Measurements from ENCODE around the gene DPP10.
A peak's percentile ranks its signal among the peaks of the same experiment; 100 is the strongest.

DPP10 gene

DNA sequence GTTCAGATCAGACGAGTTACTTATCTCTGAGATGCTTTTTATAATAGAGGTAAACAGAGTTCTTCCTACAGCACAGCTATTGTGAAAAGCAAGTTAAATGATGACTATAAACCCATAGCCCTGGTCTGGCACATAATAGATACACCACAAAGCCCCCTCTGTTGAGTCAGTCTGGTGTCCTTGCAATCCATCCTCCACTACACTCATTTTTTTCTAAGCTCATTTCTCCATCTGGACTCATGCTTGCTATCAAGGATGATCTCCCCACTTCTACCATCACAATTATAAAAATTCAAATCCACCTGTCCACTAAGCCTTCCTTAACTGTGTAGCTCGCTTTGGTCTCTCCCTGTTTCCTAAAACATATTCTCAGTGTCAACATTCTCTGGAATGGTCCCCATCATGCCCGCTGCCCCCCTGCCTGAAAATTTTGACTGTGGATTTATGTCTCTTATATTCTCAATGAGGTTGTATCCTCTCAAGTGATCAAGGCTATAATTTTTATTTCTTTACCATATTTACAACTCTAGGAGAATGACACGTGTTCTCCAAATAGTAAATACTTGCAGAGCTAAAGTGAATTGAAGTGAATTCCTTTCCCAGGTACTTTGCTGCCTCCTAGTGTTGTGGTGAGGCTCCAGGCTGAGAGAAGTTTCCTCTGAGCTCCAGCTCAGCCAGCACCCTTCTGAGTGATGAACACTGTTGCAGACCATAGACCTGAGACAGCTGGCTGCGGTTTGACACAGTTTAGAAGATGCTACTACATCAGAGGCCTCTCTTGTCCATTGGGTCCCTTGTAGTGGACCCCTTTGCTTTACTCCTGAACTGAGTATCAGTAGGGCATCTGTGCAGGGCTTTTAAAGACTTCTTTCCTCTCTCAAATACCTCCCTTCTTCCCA is 108.7 kb downstream of the DPP10 start:
- Histone ChIP-seq H3K9ac (ENCODE audit: low read depth, low read length, poor library complexity, severe bottlenecking) (no peak overlapping the region), H3F3A (ENCODE audit: low read depth) (no peaks in the 10 kb centered on the region), H3K4me2 (ENCODE audit: low read depth, low read length, poor library complexity, severe bottlenecking) (no peak overlapping the region), H3K27me3 (ENCODE audit: insufficient read depth, low read length, poor library complexity, severe bottlenecking) (no peaks in the 10 kb centered on the region), H3K36me3 (ENCODE audit: insufficient read depth, low read length) (no peaks in the 10 kb centered on the region), H3K4me1 (ENCODE audit: insufficient read depth, low read length, poor library complexity, severe bottlenecking) (no peaks in the 10 kb centered on the region), H3K4me3 (ENCODE audit: low read length, poor library complexity, severe bottlenecking) (no peak overlapping the region), H3K9me2 (replicated peaks; ENCODE audit: low read depth, low read length) (no peaks in the 10 kb centered on the region), H4K20me1 (ENCODE audit: insufficient read depth, low read length, poor library complexity, severe bottlenecking) (no peaks in the 10 kb centered on the region), H3K9me3 (ENCODE audit: insufficient read depth, low read depth, low read length) (no peaks in the 10 kb centered on the region), H2AFZ (ENCODE audit: low read length) (no peak overlapping the region), H3K79me2 (ENCODE audit: insufficient read depth, low read length) (no peaks in the 10 kb centered on the region)
- no peak for TF ChIP-seq EZH2phosphoT487 (IDR thresholded peaks at IDR 0.05; ENCODE audit: borderline replicate concordance)
- TF ChIP-seq, protein P1, sequence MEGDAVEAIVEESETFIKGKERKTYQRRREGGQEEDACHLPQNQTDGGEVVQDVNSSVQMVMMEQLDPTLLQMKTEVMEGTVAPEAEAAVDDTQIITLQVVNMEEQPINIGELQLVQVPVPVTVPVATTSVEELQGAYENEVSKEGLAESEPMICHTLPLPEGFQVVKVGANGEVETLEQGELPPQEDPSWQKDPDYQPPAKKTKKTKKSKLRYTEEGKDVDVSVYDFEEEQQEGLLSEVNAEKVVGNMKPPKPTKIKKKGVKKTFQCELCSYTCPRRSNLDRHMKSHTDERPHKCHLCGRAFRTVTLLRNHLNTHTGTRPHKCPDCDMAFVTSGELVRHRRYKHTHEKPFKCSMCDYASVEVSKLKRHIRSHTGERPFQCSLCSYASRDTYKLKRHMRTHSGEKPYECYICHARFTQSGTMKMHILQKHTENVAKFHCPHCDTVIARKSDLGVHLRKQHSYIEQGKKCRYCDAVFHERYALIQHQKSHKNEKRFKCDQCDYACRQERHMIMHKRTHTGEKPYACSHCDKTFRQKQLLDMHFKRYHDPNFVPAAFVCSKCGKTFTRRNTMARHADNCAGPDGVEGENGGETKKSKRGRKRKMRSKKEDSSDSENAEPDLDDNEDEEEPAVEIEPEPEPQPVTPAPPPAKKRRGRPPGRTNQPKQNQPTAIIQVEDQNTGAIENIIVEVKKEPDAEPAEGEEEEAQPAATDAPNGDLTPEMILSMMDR (conservative IDR thresholded peaks at IDR 0.05; ENCODE audit: low read length) = peak; percentile 78

DNA sequence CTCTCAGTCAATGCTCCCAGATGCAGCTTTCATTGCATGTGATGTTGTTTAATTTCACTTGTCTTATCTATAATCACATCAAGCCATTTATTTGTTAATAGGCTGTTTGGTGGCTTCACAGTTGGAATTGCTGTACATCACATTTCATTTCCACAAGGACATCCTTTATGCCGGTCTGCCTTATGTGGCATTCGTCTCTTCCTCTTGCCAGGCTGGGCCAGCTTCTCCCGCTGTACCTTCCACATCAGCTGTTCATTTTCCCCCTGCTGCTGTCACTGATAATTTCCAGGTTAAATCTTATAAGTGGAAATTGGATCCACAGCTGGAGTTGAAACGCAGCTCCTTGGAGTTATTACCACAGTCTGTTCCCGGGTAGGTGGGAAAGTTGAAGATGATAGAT is 110.6 kb downstream of the DPP10 start:
- H3K4me1 ChIP-seq (ENCODE audit: insufficient read depth, low read length, poor library complexity, severe bottlenecking) = no peaks in the 10 kb centered on the region
- no peak overlapping the region for H3K4me3 ChIP-seq (ENCODE audit: low read length, poor library complexity, severe bottlenecking)
- H2AFZ ChIP-seq (ENCODE audit: low read length) = no peak overlapping the region
- H4K20me1 ChIP-seq (ENCODE audit: insufficient read depth, low read length, poor library complexity, severe bottlenecking) = no peaks in the 10 kb centered on the region
- H3K9ac ChIP-seq (ENCODE audit: low read depth, low read length, poor library complexity, severe bottlenecking) = no peak overlapping the region
- H3K9me2 ChIP-seq (replicated peaks; ENCODE audit: low read depth, low read length) = no peaks in the 10 kb centered on the region
- H3K79me2 ChIP-seq (ENCODE audit: insufficient read depth, low read length) = no peaks in the 10 kb centered on the region
- H3F3A ChIP-seq (ENCODE audit: low read depth) = no peaks in the 10 kb centered on the region
- no peaks in the 10 kb centered on the region for H3K36me3 ChIP-seq (ENCODE audit: insufficient read depth, low read length)
- no peaks in the 10 kb centered on the region for H3K27me3 ChIP-seq (ENCODE audit: insufficient read depth, low read length, poor library complexity, severe bottlenecking)
- TF ChIP-seq EZH2phosphoT487 (IDR thresholded peaks at IDR 0.05; ENCODE audit: borderline replicate concordance) = no peak
- TF ChIP-seq, protein P1 (conservative IDR thresholded peaks at IDR 0.05; ENCODE audit: low read length) = no peak
- no peaks in the 10 kb centered on the region for H3K9me3 ChIP-seq (ENCODE audit: insufficient read depth, low read depth, low read length)
- no peak overlapping the region for H3K4me2 ChIP-seq (ENCODE audit: low read depth, low read length, poor library complexity, severe bottlenecking)

DNA sequence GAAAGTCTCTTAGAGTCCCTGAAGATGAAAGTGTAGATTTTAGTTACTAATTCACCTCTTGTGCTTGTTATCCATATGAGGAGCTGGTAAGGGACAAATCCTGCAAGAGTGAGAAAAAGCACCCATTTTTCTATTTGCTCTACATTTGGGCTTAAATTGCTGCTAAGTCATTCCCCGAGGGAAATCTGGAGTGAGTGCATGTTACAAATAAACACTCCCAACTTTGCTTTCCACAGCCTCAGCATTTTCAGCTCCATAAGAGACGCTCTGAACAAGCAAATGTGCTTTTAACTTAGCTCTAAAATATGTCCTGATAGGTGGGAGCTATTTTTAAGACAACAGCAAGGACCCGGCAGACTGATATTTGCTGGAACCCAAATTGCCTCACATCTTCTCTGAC is 126.7 kb downstream of the DPP10 start:
- TF ChIP-seq EZH2phosphoT487 (IDR thresholded peaks at IDR 0.05; ENCODE audit: borderline replicate concordance) = no peak
- TF ChIP-seq, protein P1 (conservative IDR thresholded peaks at IDR 0.05; ENCODE audit: low read length) = no peak
- no peaks in the 10 kb centered on the region for H3K36me3 ChIP-seq (ENCODE audit: insufficient read depth, low read length)
- no peaks in the 10 kb centered on the region for H3K9me3 ChIP-seq (ENCODE audit: insufficient read depth, low read depth, low read length)
- no peak overlapping the region for H3K9ac ChIP-seq (ENCODE audit: low read depth, low read length, poor library complexity, severe bottlenecking)
- no peak overlapping the region for H2AFZ ChIP-seq (ENCODE audit: low read length)
- no peaks in the 10 kb centered on the region for H3K79me2 ChIP-seq (ENCODE audit: insufficient read depth, low read length)
- H3K4me1 ChIP-seq (ENCODE audit: insufficient read depth, low read length, poor library complexity, severe bottlenecking) = no peaks in the 10 kb centered on the region
- H3K4me2 ChIP-seq (ENCODE audit: low read depth, low read length, poor library complexity, severe bottlenecking) = no peak overlapping the region
- H3K4me3 ChIP-seq (ENCODE audit: low read length, poor library complexity, severe bottlenecking) = no peak overlapping the region
- H4K20me1 ChIP-seq (ENCODE audit: insufficient read depth, low read length, poor library complexity, severe bottlenecking) = no peaks in the 10 kb centered on the region
- H3K27me3 ChIP-seq (ENCODE audit: insufficient read depth, low read length, poor library complexity, severe bottlenecking) = no peaks in the 10 kb centered on the region
- no peaks in the 10 kb centered on the region for H3F3A ChIP-seq (ENCODE audit: low read depth)
- H3K9me2 ChIP-seq (replicated peaks; ENCODE audit: low read depth, low read length) = no peaks in the 10 kb centered on the region
